GM21515 (cell line): ENCODE data around the gene POLR2H.

Experiments used
- ATAC-seq: cut with Tn5 transposase; IDR thresholded peaks from one replicate; pipeline ENCODE4 v1.9.1; 2021; ENCODE audit not compliant: unreplicated experiment

Gene POLR2H

GRCh38 chr3:184352149-184352785 is 9.2 kb upstream of the POLR2H start:
- no peak for ATAC-seq

DNA sequence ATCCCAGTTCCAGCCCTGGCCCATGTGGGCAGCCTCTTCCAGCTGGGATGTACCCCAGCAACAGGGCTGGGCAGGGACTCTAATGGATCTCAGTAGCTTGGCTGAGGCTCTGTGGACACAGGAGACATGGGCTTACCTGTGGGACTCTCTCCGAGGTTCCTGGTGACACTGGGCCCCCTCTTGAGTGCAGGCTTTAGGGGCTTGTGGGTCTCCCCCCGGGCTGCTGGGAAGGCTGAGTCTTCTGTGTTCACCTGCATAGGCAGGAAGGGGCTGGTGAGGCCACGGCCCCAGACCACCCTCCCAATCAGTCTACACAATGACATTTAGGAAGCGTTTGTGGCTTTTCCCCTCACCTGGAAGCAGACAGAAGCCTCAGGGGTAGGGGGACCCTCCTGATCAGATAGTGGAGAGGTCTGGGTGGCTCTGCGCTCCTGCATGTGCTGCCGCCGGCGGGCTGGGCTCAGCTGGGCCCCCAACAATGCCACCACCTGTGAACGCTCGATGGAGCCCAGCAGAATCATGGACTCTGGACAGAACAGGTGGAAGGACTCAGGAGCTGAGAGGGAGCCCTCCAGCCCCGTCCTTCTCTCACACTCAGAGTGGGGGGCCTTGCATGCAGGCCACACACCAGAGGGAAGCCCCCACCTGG is 8.5 kb upstream of the POLR2H start:
- ATAC-seq, result no peak

GRCh38 chr3:184353546-184353941 is 8.0 kb upstream of the POLR2H start:
- ATAC-seq, result no peak

DNA sequence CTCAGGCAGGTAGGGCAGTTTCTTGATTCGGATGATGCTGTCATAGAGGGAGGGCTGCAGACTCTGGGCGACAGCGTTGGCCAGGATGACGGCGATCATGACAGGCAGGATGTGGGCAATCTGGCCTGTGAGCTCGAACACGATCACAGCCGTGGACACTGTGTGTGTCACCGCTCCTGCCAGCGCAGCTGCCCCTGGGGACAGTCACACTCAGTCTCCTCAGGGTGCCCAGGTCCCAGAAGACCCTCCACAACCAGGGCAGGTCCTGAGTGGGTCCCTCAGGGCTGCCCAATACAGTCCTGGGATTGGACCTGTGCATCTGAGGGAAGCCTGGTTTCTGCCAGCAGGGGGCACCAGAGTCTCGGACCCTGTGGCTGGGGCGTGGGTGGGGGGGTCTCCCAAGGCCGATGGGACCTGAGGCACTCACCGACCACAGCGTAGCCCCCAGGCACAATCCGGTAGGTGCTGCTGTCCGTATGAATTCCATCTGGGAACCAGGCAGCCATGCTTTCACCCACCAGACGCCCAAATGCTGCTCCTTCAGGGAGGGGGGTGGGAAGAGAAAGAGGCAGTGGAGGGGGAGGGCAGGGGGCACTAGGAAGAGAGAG is 7.3 kb upstream of the POLR2H start:
- peak; percentile 54 for ATAC-seq

- ATAC-seq, result no peak
These were observed 6.8 kb upstream of the POLR2H start for GRCh38 chr3:184354754-184355153.

GRCh38 chr3:184355261-184356040 is 6.1 kb upstream of the POLR2H start:
- no peak for ATAC-seq

- no peak for ATAC-seq
These were observed 4.0 kb upstream of the POLR2H start for GRCh38 chr3:184357248-184358123.

DNA sequence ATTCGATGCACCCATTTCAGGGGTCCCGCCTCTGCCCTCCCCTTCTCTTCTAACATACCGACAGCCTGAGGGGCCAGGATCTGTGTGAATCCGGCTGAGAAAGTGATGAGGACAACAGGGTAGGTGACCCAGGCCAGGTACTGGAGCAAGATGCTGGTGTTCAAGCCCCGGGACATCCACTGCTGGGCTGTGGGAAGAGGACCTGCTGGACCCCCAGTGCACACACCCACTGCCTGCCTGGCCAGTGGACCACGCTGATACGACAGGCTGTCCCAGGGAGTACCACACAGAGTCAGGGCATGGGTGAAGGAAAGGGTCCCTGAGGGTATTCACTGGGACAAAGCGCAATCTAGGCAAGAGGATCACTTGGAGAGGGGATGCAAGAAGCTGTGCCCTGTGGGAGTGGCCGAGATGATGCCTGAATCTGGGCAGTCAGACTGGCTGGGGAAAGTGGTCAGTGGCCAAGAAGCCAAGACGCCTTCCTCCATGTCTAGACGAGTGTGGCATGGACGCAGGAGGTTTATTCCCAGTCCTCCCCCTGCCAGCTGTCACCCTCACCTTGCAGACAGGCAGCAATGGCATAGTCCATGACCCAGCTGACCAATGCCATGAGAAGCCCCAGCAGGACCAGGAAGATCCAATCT is 3.3 kb upstream of the POLR2H start:
- ATAC-seq, result no peak

DNA sequence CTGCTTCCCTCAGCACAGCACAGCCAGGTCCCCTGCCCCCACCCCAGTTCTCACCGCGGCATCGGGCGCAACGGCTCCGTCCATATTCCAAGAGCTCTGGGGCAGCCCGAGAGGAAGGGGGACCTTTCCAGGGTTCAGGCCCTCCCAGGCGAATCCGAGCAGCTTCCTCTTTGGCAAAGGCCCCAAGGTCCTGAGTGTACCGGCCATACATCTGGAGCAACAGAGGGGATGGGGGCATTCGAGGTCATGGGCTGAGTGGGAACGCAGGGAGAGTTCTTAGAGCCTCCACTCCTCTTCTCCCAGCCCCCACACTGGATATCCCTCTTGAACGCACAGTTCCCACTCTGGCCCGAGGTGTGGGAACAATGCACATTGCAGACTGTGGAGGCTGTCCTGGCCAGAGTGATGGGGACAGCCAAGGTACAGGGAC is 2.6 kb upstream of the POLR2H start:
- ATAC-seq, result no peak

DNA sequence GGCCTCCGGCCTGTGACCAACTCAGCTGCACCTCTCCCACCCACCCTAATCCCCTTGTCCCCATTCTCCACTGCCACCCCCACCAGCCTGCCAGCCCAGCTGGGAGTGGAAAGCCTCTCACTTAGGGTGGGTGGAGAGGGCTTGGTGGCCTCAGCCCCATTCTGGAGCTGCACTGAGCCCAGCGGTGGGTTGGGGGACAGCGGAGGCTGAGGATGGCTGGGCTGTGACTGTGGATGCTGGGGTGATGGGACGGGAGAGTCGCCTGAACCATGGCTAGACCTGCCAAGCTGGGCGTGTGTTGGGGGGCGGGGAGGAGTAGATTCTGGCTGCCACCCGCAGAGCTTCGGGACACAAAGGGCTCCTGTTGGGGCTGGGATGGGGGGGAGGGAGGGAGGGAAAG is 1.9 kb upstream of the POLR2H start:
- no peak for ATAC-seq

GRCh38 chr3:184360070-184360928 is 1.2 kb upstream of the POLR2H start:
- no peak for ATAC-seq

DNA sequence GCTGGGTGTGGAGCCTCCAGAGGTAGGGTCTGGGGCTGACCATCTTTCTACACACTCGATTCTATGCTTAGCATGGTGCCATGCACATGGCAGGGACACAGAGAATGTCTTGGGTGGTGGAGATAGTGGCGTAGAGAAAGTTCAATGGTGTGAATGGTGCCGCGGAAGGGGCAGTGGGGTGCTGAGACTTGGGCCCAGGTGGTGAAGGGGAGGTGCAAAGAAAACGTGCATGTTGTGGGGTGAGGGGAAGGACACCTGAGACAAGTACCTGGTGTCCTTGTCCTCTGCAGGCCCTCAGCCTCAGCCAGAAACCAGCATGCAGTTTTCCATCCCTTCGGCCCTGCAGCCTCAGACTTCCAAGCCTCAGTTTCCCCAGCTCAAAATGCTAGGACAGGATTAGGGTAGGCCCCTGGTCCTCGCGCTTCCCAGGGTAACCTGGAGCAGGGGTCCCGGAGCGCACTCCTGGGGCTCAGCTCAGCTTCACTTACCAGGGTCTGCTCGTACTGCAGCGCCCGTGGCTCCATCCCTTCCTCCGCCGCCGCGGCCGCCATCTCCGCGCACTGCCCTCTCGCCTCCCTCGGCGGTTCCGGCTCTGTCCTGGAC is 480 bp upstream of the POLR2H start:
- peak; percentile 1 for ATAC-seq

DNA sequence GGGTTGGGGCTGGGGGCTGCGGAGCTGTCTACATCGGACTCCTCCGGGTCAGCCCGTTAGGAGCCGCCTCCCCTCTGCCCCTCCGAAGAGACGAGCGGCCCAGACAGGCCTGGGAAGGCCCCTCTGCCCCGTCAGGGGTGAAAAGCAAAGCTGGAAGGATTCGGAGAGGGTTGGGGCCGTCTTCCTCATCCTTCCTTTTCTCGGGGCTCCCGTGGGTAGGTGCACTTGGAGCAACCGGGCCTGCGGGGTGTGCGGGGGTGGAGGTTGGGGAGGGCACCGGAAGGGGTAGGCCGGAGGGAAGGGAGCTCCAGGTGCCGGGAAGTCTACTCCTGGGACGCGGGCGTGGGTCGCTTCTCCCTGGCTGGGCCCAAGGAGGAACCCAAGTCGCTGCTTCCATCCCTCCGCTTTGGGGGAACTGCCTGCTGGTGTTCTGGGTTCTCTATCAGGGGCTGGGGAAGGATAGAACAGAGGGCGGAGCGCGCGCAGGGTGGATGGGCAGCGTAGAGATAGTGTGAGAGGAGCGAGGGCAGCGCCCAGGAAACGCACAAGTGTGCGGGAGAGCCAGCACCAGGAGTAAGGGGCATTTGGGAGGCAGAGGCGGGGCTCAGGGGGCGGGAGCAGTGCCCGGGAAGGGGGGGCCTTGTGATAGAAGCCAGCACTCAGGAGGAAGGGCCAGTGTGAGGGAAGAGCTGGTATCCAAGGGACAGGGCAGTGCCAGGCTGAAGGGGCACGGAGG is 590 bp downstream of the POLR2H start:
- ATAC-seq, result peak; percentile 1

DNA sequence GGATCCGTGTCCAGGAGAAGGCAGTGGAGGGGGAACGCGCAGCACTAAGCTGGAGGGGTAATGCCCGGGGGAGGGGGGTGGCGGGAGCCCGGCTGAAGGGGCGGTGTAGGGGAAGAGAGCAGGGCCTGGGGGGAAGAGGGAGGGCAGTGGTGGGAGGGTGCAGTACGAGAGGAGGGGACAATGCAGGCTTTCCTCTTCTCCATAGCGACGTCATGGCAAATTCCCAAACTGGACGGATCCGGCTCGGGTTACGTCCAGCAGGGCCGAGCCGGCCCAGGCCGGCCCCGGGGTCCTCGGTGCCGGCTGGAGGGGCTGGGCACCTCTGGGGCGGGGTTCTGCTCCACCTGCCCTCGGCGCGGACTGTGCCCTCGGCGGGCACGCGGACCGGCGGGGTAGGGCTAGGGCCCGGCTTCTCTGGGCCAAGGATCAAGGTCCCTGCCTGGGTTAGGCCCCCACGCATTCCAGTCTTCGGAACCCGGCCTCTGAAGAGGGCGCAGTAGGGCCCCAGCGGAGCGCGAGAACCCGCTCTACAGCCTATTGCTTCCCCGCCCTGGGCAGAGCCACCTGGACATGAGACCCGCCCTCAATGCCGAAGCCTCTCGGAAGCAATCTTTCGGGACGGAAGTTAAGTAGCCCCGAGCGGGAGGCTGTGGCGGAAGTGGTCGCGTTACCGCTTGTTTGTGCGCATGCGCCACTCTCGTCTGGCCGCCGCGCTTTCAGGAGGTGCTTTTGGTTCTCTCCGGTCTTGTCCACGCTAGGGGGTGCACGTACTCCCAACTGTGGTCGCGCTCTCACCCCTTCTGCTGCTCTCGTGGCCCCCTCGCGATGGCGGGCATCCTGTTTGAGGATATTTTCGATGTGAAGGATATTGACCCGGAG is 1.4 kb downstream of the POLR2H start:
- ATAC-seq, result peak; percentile 83

- no peak for ATAC-seq
These were observed 5.2 kb downstream of the POLR2H start for GRCh38 chr3:184366619-184367289.

- ATAC-seq, result no peak
These were observed 6.6 kb downstream of the POLR2H start for GRCh38 chr3:184368116-184368515.
